ENCODE measurements around the gene BMP7. TPM values are rescaled to one million over a fixed set of nuclear protein-coding genes. Genes with fewer than 3 reads are reported as not detected.

The BMP7 gene
- total and polyA plus RNA-seq, 2 of the 13 experiments (the other 11 are each of a cell fraction or from before 2014, with no cell fraction given): not detected

GRCh38 chr20:57210054-57210910 is 56.2 kb downstream of the BMP7 start:
- no peak overlapping the region for H3K27ac ChIP-seq (ENCODE audit: extremely low read length, insufficient read depth, low read length)
- H3K4me3 ChIP-seq (replicated peaks in 1 of 3; ENCODE audit: insufficient read depth in 1 of 3, low read depth in 2 of 3, low read length in 3 of 3): no peak overlapping the region
- DNase-seq (ENCODE audit: low spot score) (peak; percentile 70), ATAC-seq (peak; percentile 95), FAIRE-seq (peak; percentile 68)
- H4K20me1 ChIP-seq (ENCODE audit: insufficient read depth, low read length): no peaks in the 10 kb centered on the region; the same call in 1 of the 2 replicates
- peaks cover 15% of the 10 kb centered on the region for H3K4me1 ChIP-seq (ENCODE audit: insufficient read depth, low read length)
- peaks cover 14 to 52% of the 10 kb centered on the region in 2 experiments; a peak in 4 of 5 replicates for H3K27me3 ChIP-seq (ENCODE audit: control insufficient read depth in 1 of 2, insufficient read depth in 2 of 2, low read length in 2 of 2)
- in situ Hi-C loops (cut with HindIII; ENCODE audit: extremely low pct_ligation_motif_present, low pct_unique_long_range_greater_than_20kb): no loop called here
- no TSS peak for BruUV-seq (replicated peaks)
- POLR2A ChIA-PET: no interaction called here
- peaks cover 6% of the 10 kb centered on the region; the same call in 1 of the 2 replicates for H3K9me3 ChIP-seq (ENCODE audit: low read length)
- H3K4me2 ChIP-seq (ENCODE audit: low read depth, low read length): 0 out of 2 replicates have a peak overlapping the region, but pooled peaks have one; percentile 8
- intact Hi-C loops (cut with micrococcal nuclease; ENCODE audit: unreplicated experiment): no loop called here
- no peak overlapping the region for H2AFZ ChIP-seq (ENCODE audit: low read length)
- no peaks in the 10 kb centered on the region for H3K79me2 ChIP-seq (ENCODE audit: insufficient read depth, low read length)
- CTCF ChIA-PET (ENCODE audit: low intra/inter-chr PET ratio, low total read pairs): no interaction called here
- no peak overlapping the region for H3K9ac ChIP-seq (ENCODE audit: insufficient read depth, low read depth, low read length)
- no peaks in the 10 kb centered on the region for H3K36me3 ChIP-seq (replicated peaks in 1 of 2; ENCODE audit: control insufficient read depth in 1 of 2, insufficient read depth in 2 of 2, low read length in 2 of 2)
- WGBS (ENCODE audit: low lambda C conversion rate): 17% methylated on average over 22 of the region's 23 CpGs
- peak; percentile 35 for TF ChIP-seq ZNF883 (CRISPR knock-in tag; IDR thresholded peaks at IDR 0.05; ENCODE audit: not compliant biosample characterization)
- TF ChIP-seq RXRA (CRISPR knock-in tag; IDR thresholded peaks at IDR 0.05): peak; percentile 73
- no peak for TF ChIP-seq ZNF205 (CRISPR knock-in tag; IDR thresholded peaks at IDR 0.05)
- TF ChIP-seq THAP8 (CRISPR knock-in tag; IDR thresholded peaks at IDR 0.05; ENCODE audit: borderline replicate concordance): 0 out of 2 replicates have a peak, but pooled peaks have one; percentile 58
- TF ChIP-seq ZNF557 (CRISPR knock-in tag; IDR thresholded peaks at IDR 0.05): no peak
- peak; percentile 59; the same call in 1 of the 2 replicates for TF ChIP-seq TFAP4 (IDR thresholded peaks at IDR 0.05; ENCODE audit: borderline replicate concordance, low read depth)
- no peak for TF ChIP-seq ZFY (CRISPR knock-in tag; IDR thresholded peaks at IDR 0.05)
- peak; percentile 82 for TF ChIP-seq ZEB1 (IDR thresholded peaks at IDR 0.05; ENCODE audit: insufficient replicate concordance, low read depth)
- peak; percentile 35 for TF ChIP-seq ZNF407 (CRISPR knock-in tag; IDR thresholded peaks at IDR 0.05; ENCODE audit: not compliant biosample characterization)
- 0 out of 2 replicates have a peak, but pooled peaks have one; percentile 74 for TF ChIP-seq SETDB1 (CRISPR knock-in tag; IDR thresholded peaks at IDR 0.05; ENCODE audit: borderline replicate concordance)
- peak; percentile 9; the same call in 1 of the 2 replicates for TF ChIP-seq CBX5 (CRISPR knock-in tag; IDR thresholded peaks at IDR 0.05; ENCODE audit: borderline replicate concordance)
- no peak for TF ChIP-seq DR1 (CRISPR knock-in tag; IDR thresholded peaks at IDR 0.05)
- 0 out of 2 replicates have a peak, but pooled peaks have one; percentile 56 for TF ChIP-seq ZNF572 (CRISPR knock-in tag; IDR thresholded peaks at IDR 0.05)
